BE2C (cell line): ENCODE measurements around the gene VOPP1.

ENCODE experiments used
- DNase-seq: peaks from one replicate; pipeline ENCODE4 v3.0.0-alpha.2; 2020
- H3K27me3 ChIP-seq: fragments of 250-450 bp; sonication (Bioruptor Pico); 2 replicates; pipeline ENCODE4 v1.5.1; 2020; ENCODE audit warnings: mild to moderate bottlenecking
- H3K36me3 ChIP-seq: fragments of 250-450 bp; sonication (Bioruptor Pico); 2 replicates; pipeline ENCODE4 v1.5.1; 2020; ENCODE audit warnings: mild to moderate bottlenecking
- H3K4me1 ChIP-seq: fragments of 250-450 bp; sonication (Bioruptor Pico); 2 replicates; pipeline ENCODE4 v1.5.1; 2020
- H3K4me3 ChIP-seq: 2 replicates; pipeline ENCODE4 v1.5.1; 2011; ENCODE audit warnings: low read depth, low read length
- H3K9me3 ChIP-seq: fragments of 250-450 bp; sonication (Bioruptor Pico); 2 replicates; pipeline ENCODE4 v1.5.1; 2020
- TF ChIP-seq, protein P1 (sequence below): IDR thresholded peaks from 2 replicates; pipeline ENCODE4 v1.5.1; 2012; ENCODE audit warnings: mild to moderate bottlenecking, low read depth, low read length

VOPP1 gene

DNA sequence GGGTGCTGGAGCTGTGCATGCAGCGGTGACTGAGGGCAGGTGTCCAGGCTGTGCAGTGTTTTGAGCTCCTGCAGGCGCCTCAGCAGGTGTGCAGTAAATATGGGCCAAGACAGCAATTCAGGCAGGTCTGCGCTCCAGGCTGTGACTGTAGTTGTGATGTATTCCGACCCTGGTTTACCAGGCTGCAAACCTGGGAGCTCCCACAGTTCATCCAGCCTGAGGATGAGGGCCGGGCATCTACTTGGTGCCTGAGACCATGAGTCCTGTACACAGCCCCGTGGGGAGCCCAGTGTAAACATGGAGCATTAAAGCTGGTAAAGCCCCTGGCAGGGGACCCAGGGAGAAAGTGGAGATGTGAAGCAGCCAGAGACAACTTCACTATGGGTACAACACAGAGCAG is 82.8 kb downstream of the VOPP1 start:
- TF ChIP-seq, protein P1, sequence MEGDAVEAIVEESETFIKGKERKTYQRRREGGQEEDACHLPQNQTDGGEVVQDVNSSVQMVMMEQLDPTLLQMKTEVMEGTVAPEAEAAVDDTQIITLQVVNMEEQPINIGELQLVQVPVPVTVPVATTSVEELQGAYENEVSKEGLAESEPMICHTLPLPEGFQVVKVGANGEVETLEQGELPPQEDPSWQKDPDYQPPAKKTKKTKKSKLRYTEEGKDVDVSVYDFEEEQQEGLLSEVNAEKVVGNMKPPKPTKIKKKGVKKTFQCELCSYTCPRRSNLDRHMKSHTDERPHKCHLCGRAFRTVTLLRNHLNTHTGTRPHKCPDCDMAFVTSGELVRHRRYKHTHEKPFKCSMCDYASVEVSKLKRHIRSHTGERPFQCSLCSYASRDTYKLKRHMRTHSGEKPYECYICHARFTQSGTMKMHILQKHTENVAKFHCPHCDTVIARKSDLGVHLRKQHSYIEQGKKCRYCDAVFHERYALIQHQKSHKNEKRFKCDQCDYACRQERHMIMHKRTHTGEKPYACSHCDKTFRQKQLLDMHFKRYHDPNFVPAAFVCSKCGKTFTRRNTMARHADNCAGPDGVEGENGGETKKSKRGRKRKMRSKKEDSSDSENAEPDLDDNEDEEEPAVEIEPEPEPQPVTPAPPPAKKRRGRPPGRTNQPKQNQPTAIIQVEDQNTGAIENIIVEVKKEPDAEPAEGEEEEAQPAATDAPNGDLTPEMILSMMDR, result no peak
- H3K27me3 ChIP-seq, result no peaks in the 10 kb centered on the region
- no peaks in the 10 kb centered on the region for H3K9me3 ChIP-seq
- no peak overlapping the region for H3K4me3 ChIP-seq
- no peaks in the 10 kb centered on the region; the same call in none of the 2 replicates for H3K36me3 ChIP-seq
- H3K4me1 ChIP-seq, result peaks cover 22% of the 10 kb centered on the region
- no peak for DNase-seq

DNA sequence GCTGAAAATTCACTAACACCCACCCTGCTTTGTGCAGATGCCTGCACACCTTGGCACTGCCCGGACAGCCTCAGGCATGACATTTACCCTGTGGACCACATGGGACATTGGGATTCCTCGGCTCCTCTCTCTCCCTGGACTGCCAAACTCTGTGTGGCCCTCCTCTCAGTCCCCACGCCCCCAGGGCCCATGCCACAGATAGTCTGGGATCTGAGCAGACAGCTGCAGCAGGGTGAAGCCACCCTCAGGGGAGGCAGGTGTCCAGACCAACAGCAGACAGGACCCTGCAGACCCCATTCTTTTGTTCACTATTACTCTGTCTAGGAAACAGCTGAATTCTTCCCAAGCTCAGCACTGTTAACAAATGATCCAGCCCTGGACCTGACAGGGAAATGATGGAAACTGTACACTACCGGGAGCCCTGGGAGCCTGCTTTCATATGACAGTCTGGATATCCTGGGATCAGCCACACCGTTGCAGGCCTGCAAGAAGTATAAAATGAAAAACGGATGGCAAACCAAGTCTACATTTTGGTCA is 83.4 kb downstream of the VOPP1 start:
- TF ChIP-seq, protein P1, result no peak
- Histone ChIP-seq H3K9me3 (no peaks in the 10 kb centered on the region), H3K27me3 (no peaks in the 10 kb centered on the region), H3K4me3 (no peak overlapping the region), H3K4me1 (peaks cover 22% of the 10 kb centered on the region), H3K36me3 (no peaks in the 10 kb centered on the region; the same call in none of the 2 replicates)
- DNase-seq, result peak; percentile 66

DNA sequence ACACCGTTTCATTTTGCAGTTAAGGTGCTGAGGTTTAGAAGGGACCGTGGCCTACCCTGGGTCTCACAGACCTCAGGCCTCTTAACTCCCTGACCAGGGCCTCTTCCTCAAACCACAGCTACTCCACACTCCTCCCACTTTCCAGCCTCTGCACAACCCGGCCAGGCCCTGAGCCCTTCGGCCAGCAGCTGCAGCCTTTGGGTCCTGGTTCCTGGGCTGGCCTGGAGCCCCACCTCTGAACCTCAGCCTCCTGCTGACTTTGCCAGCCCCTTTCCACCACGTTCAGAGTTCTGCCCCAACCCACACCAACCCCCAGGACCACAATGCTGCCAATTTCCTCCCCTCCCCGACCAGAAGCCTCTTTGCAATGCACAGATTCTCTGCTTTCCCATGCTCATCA is 84.1 kb downstream of the VOPP1 start:
- TF ChIP-seq, protein P1, result no peak

DNA sequence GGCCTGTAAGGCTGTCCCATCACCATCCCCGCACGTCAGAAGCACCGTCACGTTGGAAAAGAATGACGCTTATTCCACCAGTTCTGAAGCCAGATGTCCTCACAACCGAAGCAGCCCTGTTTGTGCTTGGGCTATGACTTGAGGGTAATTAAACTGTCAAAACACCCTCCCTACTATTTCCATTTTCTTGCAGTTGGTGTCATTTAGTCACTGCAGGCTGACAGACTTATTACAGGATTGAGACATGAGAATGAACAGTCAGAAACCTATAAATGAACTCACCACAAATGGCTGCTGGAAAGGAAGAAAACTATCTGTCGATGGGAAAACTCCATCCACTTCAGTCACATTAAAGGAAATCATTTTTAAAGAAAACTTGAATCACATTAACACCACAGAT is 85.3 kb downstream of the VOPP1 start:
- Histone ChIP-seq H3K4me3 (no peak overlapping the region), H3K36me3 (no peaks in the 10 kb centered on the region; the same call in none of the 2 replicates), H3K4me1 (peaks cover 22% of the 10 kb centered on the region), H3K9me3 (no peaks in the 10 kb centered on the region), H3K27me3 (no peaks in the 10 kb centered on the region)
- TF ChIP-seq, protein P1, result no peak
- no peak for DNase-seq

More for the DNA sequence above, 84.1 kb downstream of the VOPP1 start:
- Histone ChIP-seq H3K4me3 (no peak overlapping the region), H3K4me1 (peaks cover 22% of the 10 kb centered on the region), H3K36me3 (no peaks in the 10 kb centered on the region; the same call in none of the 2 replicates), H3K9me3 (no peaks in the 10 kb centered on the region), H3K27me3 (no peaks in the 10 kb centered on the region)
- DNase-seq, result no peak

DNA sequence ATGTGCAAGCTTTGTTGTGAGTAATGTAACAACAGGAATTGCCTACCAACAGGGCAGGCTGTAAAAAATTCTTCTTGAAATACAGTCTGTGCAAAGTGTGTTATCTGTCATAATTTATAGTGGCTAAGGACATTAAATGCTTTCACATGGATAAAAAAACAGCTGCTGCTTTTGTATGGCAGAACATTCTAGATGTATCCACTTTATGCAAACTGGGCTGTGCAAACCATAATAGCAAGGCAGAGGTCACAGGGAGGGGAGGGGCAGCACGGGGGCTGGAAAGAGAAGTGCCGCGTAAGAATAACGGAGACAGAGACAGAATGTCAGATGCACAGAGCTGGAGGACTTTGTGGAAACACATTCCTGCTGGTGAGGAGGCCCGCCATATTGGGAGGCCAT is 86.1 kb downstream of the VOPP1 start:
- TF ChIP-seq, protein P1, result no peak
- H3K27me3 ChIP-seq, result no peaks in the 10 kb centered on the region
- no peaks in the 10 kb centered on the region; the same call in none of the 2 replicates for H3K36me3 ChIP-seq
- no peak overlapping the region for H3K4me3 ChIP-seq
- peaks cover 22% of the 10 kb centered on the region for H3K4me1 ChIP-seq
- DNase-seq, result no peak
- H3K9me3 ChIP-seq, result no peaks in the 10 kb centered on the region

DNA sequence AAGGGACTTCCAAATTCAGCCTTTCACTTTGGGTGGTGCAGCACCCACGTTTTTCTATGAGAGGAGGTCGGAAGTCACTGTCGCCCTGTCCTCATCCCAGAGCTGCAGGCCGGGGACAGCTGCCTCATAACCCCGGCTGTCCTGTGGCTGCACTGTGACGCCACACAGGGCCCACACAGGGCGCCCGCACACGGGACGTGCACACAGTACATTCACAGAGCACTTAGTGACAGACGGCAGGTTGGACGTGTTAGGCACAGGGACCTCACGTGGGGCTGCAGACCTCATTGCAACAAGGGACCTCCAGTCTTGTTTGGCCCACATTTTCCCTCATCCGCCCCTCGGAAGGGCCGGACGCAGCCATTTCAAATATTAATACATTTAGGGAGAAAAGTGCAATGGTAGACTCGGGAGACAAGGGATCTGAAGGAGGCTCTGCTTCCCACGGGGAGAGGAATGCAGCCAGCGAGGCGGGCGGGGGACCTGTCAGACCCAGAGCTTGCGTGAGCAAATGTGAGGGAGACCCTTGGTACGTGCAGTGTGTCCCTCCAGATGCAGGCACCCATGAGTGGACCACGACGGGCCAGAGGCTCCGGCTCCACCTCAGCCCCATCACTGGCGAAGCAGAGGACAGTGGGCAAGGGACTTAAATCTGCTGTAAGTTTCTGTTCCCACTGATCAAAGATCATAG is 86.7 kb downstream of the VOPP1 start:
- H3K27me3 ChIP-seq, result no peaks in the 10 kb centered on the region
- H3K9me3 ChIP-seq, result no peaks in the 10 kb centered on the region
- H3K36me3 ChIP-seq, result no peaks in the 10 kb centered on the region; the same call in none of the 2 replicates
- TF ChIP-seq, protein P1, result no peak
- H3K4me1 ChIP-seq, result peaks cover 18% of the 10 kb centered on the region
- DNase-seq, result no peak
- H3K4me3 ChIP-seq, result no peak overlapping the region
